Stimulated activated CD8-positive, alpha-beta memory T cell treated with anti-CD3 and anti-CD28 coated beads, Interleukin-12 subunit alpha, Interleukin-12 subunit beta, amount 100 ng/mL, for 4 hours (primary cell): ENCODE results near the gene HAGHL.
"Not testable (repeated sequence)": the region's sequence is repeated elsewhere in the genome, so short reads cannot be mapped to it uniquely, and the experiment has no call there.

ENCODE experiments used
- DNase-seq: peaks from one replicate; pipeline ENCODE4 v3.0.0-alpha.2; 2020; ENCODE audit warnings: low read depth

HAGHL gene

DNA sequence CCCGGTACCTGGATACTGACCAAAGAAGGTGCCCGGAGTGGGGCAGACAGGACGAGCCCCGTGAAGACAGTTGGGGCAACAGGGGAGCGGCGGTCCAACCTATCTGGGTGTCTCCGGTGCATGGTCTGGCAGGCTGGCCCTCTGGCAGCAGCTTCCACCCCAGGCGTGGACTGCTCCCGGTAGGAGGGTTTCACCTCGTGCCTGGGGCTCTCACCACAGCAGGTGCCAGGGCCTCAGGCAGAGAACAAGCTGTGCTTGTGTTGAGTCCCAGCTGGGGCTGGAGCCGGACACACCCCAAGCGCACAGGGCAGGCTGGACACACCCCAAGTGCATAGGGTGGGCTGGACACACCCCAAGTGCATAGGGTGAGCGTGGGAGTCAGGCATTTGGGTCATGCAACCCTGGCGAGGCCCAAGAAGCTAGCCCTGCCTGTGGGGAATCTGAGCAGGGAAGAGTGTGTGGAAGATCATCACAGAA lies 19.8 kb upstream of the HAGHL start:
- DNase-seq: no peak

DNA sequence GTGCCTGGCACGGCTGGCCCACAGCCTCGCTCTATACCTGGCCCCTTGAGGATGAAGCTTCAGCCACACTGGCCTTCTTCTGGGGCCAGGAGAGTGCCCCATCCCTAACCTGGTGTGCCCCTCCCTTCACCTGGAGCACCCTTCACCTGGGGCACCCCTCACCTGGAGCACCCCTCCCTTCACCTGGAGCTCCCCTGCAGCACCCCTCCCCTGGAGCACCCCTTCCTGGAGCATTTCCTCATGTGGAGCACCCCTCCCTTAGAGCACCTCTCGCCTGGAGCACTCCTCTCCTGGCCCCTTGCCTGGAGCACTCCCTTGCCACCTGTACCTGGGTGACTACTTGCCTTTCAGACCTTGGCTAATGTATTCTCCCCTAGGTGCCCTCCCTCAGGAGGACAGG lies 18.9 kb upstream of the HAGHL start:
- no peak for DNase-seq

DNA sequence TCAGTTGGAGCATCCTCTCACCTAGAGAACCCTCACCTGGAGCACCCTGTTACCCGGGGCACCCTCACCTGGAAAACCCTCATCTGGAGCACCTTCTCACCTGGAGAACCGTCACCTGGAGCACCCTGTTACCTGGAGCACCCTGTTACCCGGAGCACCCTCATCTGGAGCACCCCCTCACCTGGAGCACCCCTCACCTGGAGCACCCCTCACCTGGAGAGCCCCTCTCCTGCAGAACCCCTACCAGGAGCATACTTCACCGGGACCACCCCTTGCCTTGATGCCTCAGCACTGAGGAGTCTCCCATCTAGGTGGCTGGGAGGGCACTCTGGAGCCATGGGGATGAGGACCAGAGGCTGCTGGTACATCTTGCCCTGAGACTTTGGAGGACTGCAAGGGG lies 17.9 kb upstream of the HAGHL start:
- DNase-seq: no peak

GRCh38 chr16:709566-710499 lies 17.1 kb upstream of the HAGHL start:
- DNase-seq: no peak

DNA sequence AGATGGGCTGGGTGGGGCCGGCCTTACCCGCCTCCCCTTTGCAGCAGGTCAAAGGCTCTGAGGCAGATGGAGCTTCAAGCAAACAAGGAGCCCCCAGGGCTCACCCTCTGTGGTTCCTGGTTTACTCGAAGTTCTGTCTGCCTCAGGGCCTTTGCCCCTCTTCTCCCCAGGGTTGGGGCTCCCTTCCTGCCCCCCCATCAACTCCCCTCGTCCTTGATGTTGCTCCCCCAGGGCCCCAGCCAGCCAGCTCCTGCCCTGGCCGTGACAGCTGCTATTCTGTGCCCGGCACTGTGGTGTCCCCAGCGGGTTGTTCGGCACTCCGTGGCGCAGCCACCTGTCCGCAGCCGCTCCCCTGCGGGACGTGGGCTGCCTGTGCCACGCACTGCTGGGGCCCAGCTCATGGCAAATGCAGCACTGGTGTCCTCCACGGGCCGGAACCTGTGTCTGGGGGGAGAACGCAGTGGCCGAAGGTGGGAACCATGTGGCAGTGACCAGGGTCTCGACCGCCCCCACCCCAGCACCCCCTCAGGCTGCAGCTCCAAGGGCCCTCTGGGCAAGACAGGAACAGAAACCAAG lies 16.3 kb upstream of the HAGHL start:
- no peak for DNase-seq

GRCh38 chr16:711084-711483 lies 15.8 kb upstream of the HAGHL start:
- DNase-seq: no peak

DNA sequence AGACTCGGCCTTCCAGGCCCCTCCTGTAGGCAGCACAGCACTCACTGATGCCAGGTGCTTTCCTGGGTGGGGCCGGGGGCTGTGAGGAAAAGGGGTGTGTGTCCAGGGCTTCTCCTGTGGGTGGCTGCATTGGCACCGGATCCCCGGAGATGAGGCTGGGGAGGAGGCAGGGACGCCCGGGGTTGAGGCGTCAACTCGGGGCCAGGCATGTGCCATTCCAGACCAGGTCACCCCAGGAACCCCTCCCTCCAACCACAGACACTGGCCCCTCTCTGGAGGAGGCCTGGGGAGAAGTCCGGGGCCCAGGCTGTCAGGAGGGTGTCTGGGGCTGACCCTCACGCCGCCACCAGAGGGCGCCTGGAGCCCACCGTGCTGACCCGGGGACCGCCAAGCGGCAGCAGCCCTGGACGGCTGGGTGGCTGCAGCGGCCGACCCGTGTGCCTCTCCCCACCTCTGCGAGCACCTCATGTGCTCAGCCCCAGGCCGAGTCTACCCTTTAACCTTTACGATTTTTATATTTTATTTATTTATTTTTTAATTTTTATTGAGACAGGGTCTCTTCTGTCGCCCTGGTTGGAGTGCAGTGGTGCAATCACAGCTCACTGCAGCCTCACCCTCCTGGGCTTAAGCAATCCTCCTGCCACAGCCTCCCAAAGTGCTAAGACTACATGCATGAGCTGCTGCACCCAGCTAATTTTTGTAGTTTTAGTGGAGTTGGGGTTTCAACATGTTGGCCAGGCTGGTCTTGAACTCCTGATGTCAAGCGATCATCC lies 15.2 kb upstream of the HAGHL start:
- peak; percentile 69 for DNase-seq

DNA sequence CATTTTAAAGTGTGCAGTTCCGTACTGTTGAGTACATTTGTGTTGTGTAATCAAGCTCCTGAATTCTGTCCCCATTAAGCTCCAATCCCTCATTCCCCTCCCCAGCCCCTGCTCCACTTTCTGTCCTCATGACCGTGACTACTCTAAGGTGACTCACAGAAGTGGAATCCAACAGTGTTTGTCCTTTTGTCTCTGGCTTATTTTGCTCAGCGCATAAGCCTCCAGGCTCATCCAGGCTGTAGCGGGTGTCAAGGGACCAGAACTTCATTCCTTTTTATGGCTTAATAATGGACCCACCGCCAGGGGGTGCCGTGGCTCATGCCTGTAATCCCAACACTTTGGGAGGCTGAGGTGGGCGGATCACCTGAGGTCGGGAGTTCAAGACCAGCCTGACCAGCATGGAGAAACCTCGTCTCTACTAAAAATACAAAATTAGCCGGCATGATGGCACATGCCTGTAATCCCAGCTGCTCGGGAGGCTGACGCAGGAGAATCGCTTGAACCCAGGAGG lies 14.1 kb upstream of the HAGHL start:
- DNase-seq: not testable (repeated sequence)

- no peak for DNase-seq
Measured at GRCh38 chr16:714079-714478, 12.8 kb upstream of the HAGHL start.

DNA sequence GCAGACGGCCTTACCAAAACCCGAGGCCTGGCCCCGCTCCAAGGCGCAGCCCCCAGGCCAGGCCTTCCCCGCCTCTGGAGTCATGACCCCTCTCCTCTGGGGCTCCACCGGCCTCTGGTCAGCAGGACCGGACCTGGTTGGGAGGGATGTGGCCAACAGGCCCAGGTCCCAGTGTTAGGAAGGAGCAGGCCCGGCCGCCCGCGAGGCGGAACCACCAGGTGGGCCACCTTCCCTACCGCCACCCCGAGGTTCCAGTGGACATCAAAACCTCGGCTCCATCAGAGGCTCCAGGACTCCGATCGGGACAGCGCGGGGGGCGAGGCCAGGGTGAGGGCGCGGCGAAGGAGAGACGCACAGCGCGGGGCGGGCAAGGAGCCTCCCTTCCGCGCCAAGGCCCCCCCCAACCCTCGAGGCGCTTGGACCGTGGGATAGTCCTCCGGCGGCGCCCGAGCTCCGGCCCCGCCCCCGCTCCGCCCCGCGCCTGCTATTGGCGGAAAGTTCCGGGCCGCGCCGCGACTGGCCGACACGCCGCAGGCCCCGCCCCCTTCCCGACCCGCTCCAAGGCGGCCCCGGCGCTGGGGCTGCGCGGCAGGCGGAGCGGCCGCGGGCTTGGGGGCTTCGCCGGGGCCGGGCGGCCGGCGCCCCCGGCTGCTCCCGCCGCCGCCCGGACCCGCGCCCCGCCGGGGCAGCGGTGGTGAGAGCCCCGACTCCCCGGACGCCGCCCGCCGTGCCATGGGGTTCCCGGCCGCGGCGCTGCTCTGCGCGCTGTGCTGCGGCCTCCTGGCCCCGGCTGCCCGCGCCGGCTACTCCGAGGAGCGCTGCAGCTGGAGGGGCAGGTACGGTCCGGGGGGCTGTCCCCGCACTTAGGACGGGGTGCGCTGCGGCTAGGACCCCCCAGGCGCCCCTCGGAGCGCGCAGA lies 12.1 kb upstream of the HAGHL start, which contains the start of gene METRN:
Gene METRN (plus strand): TSS at position 561 of the 919 bp plus-strand sequence. CDS start 172 bp downstream, at position 733.
- DNase-seq: peak; percentile 83

- no peak for DNase-seq
Measured at GRCh38 chr16:715477-716199, 11.3 kb upstream of the HAGHL start.

- DNase-seq: no peak
Measured at GRCh38 chr16:716200-716568, 10.7 kb upstream of the HAGHL start.

DNA sequence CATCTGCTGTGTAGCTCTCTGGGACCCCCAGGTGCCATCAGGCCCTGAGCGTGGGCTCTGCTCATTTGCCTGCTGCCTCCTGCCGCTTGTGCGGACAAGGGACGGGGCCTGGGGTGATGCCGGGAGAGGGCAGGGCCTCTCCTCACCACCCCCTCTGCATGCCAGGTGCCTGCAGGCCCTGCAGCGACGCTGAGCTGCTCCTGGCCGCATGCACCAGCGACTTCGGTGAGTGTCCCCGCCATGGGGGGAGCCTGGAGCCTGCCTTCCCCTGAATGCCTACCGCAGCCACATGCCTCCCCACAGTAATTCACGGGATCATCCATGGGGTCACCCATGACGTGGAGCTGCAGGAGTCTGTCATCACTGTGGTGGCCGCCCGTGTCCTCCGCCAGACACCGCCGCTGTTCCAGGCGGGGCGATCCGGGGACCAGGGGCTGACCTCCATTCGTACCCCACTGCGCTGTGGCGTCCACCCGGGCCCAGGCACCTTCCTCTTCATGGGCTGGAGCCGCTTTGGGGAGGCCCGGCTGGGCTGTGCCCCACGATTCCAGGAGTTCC lies 10.1 kb upstream of the HAGHL start:
- DNase-seq: no peak

DNA sequence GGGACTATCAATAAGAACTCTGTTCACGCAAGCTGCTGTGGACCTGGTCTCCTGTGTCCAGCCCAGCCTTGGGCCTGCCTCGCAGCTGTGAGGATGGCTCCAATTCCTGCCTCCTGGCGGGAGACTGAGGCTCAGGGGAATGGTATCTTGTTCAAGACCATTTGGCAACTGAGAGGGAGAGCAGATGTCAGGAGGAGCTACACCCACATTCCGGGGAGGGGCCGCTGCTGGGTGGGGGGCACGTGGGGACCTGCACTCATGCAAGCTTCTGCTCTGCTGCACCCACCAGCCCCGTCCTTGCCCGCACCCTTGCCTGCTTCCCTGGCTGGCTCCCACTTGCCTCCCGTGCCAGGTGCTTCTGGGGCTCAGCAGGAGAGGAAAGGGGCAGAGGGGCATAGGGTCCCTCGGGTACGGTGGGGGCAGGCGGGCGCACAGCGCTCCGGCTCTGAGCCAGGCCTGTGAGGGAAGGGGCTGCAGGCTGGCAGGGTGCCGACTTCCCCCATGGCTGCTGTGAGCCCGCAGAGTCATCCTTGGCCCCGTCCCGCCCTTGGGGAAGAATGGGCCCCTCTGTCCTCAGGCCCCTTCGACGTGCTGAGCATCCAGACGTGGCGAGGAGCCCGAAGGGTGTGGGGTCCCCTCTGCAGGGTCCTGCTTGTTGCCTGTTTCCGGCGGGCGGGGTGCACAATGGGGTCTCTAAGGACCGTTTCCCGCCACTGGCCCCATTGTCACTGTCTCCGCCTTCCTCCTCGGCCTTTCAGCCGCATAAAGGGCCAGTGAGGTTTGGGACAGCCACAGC lies 9.3 kb upstream of the HAGHL start:
- DNase-seq: no peak

DNA sequence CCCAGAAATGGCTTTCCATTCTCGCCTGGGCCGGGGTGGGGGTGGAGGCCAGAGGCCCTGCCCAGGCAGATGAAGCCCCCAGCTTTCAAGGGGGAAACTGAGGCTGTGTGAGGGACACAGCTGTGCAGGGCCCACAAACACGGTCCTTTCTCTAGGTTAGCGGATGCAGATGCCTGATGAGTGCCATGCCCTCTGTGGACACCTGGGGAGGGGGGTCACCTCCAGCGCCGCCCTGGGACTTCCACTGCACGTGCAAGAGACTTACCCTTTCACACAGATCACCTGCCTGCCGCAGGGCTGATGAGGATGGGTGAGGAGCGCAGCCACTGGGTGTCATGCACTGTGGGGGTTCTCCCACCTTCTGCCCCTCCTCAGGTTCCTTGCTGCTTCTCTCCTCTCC lies 8.5 kb upstream of the HAGHL start:
- DNase-seq: no peak

DNA sequence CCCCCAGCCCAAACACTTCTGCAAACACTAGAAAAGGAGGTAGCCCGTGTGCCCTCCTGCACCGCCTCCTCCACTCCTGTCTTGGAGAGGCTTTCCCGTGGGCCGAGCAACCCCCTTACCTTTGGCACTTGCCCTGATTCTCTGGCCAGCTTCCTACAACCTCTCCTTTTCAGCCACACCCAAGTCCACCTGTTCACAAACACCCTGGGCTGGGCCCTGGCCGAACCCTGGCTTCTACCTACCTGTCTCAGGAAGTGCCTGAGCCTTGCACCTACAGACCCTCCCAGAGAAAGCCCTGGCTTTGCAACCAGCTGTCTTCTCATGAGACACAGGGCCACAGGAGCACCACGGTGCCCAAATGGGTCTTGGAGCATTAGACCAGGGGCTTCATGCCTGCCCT lies 8.0 kb upstream of the HAGHL start:
- no peak for DNase-seq

DNA sequence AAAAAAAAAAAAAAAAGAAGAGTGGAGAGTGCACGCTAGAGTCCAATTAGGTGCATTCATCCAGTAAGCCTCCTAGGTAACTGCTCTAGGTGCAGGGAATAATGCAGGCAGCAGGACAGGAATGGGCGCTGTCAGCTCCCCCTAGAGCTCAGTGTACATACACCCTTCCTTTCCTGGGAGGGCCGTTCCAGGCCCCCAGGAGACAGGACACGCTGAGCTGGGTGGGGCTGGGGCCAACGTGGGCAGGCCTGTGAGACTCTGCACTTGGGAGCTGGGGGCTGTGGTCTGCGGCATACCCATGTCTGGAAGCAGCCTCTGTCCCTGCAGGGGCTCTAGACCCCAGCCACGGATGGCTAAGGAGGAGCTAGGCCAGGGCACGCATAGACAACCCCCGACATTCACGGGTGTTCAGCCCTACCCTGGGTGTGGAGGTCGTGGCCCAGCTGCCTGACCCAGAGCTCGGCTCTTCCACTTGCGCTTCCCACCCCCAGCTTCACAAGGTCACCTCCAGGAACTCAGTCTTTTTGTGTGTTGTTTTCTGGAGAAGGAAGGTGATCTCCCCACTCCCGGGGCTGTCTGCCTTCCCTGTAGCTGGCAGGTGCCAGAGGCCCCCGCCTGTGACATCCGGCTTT lies 7.0 kb upstream of the HAGHL start:
- DNase-seq: no peak

- DNase-seq: no peak
Measured at GRCh38 chr16:720447-720989, 6.4 kb upstream of the HAGHL start.
